GM18502 (cell line): ENCODE results near the gene ACSBG1.

Source experiments
- ATAC-seq: cut with Tn5 transposase; IDR thresholded peaks from one replicate; pipeline ENCODE4 v1.9.1; 2021; ENCODE audit warnings: mild to moderate bottlenecking; ENCODE audit not compliant: unreplicated experiment, poor library complexity

The ACSBG1 gene

DNA sequence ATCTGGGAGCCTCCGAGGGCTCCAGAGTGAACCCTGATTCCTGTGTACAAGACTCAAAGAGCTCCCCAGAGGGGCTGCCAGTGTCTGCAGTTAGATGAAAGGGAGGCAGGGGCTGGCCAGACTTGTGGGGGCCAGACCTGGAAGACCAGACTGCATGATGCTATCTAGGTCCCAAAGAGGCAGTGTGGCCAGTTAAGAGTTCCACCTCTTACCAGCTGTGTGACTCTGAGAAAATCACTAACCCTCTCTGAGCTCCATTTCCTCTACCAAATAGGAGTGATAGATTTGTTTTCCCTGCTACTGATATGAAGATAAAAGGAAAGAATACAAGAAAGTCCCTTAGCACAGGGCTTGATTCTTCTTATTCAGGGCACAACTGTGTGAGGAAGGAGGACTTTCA is 29.0 kb downstream of the ACSBG1 start:
- ATAC-seq: no peak

DNA sequence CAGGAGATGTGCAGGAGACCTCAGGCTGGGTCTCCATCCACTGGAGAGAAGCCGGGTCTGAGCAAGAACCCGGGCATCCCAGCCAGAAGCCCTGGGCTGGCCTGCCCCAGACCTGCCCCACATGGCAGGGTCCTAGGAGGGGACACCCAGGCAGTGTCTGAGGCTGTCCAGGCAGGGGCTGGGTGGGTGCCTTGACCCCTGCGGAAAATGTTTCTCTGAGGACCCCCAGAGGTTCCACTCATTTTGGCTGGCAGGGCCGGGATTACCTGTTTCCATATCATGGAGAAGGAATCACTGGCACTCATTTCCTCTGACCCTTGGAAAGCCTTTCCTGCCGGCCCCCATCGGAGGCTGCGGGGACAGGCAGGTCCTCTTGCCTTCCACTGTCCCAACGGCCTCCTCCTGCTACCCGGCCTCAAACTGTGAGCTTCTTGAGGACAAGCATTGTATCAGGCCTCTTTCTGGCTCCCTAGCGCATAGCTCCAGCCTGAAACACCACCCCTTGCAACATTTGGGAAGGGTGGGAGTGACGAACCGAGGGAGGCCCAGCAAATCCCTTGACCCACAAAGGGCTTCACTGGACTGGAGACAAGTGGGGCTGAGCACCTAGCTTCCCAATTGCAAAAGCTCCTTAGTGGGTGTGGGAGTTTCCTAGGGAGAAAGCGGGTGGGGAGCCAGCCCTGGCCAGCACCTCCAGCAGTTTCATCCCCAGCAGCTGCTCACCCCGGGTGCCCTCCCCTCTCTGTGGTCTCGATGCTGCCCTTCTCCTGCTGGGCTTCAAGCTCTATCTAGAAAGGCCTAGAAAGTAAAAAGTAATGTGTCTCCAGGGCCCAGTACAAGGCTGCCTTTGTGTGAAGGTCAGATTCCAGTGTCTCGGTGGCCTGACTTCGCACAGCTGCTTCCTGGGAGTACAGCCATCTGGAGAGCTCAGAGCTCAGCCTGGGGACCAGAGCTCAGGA is 29.7 kb downstream of the ACSBG1 start:
- no peak for ATAC-seq

DNA sequence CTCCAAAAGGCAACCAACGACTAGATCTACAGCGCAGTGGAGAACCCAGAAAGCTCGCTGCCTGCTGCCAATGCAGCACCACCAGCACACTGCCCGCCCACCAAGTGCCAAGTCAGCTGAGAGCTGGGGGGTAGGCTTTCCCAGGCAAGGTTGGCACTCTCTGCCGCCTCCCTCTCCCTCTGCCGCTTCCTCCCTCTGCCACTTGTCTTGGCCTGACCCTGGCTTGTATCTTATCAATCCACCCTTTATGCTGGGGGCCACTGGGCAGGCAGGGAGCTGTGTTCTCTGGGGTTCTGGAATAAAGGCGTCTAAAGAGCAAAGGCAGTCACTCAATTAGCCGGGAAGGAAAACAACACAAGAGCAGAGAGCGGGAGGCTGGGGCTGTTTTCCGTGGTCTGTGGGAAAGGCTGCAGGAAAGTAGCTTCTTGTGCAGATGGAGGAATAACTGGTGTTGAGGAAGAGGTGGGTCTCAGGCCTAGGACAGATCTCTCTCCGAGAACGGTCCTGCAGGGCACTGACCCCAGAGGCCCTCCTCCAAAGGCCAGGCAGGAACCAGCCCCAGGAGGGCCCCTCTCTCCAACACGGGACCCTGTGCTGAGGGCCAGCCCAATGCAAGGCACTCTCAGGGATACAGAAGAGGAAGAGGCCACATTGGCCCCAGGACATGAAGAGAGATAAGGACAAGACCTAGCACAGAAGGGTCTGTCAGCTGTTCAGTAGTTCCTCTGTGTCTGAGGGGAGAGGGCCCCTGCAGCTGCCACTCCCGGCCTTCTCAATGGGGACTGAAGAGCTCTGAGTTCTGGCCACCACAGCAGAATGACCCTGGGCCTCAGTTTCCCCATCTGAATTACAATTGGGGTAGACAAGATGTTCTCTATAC is 30.8 kb downstream of the ACSBG1 start:
- no peak for ATAC-seq

DNA sequence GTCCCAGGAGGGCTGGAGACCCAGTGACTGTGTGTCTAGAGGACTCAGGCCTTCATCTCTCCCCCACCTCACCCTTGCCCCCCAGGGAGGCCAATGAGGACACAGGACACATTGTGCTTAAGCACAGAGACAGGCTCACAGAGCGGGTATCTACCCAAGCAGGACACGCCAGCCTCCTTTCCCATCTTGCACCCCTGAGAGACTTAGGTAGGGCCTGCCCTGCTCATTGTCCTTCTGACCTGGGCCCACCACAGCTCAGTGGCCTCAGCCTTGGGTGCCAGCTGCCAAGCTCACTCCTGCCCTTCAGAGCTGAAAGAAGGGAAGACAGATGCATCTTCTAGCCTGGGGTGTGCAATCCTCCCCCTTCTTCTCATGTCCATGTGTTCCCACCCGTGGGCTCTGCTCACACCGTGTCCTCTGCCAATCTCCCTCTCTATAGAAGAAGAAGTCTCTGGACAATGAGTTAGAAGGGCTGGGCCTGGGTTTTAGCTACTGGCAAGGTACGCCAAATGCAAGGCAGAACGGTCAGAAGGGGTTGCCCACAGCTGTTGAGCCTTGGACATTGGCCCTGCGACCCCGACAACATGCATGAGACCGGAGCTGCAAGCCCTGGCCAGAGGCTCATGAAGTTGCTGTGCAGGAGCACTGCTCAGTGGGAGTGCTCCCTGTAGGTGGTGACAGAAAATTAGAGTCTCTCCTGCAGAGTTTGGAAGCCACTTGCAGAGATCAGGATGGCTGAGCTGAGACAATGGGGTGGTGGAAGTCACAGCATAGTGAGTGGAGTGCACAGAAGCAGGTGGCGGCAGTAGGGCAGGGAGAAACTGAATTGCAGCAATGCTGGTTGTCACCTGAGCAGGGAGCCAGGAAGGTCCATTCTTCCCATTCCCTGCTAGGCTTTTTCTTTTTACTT is 32.8 kb downstream of the ACSBG1 start:
- no peak for ATAC-seq

DNA sequence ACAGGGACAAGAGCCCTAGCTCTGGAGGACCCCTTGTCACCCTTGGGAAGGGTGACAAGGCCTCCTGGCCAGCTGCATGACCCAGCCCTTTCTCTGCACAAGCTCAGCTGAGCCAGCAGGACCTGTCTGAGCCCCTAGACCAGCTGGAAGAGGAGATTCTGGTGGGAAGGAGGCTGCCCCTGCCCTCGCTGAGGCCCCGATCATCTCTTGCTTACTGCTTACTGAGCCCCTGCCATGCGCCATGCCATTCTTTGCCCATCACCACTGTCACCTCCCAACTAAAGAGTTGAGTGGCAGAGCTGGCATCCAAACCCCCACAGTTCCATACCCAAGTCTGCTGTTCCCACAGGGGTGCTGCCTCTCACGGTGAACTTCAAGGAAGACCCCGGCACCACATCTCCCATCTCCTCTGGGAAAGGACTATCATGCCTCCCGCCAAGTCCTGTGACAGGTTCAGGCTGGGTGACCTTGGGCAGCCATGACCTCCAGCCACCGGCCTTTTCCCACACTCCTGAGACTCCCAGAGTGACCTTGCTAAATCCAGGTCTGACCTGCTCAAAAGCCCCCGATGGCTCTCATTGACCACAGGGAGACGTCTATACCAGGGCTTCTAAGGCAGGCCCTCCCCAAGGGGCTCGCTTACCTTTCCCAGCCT is 34.0 kb downstream of the ACSBG1 start:
- ATAC-seq: no peak

DNA sequence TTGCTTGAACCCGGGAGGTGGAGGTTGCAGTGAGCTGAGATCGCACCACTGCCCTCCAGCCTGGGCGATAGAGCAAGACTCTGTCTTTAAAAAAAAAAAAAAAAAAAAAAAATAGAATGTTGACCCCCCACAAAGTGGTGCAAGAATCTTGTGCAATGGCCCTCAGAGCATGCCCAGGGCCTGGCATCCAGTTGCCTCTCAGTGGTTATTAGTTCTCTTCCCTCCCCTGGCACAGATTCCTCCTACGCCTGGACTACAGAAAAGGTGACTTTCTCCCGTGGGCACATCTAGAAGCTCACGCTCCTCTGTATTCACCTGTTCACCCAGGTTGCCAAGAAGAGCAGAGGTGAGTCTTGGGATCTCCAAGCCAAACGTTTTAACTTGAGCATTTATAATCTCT is 36.7 kb downstream of the ACSBG1 start:
- no peak for ATAC-seq

DNA sequence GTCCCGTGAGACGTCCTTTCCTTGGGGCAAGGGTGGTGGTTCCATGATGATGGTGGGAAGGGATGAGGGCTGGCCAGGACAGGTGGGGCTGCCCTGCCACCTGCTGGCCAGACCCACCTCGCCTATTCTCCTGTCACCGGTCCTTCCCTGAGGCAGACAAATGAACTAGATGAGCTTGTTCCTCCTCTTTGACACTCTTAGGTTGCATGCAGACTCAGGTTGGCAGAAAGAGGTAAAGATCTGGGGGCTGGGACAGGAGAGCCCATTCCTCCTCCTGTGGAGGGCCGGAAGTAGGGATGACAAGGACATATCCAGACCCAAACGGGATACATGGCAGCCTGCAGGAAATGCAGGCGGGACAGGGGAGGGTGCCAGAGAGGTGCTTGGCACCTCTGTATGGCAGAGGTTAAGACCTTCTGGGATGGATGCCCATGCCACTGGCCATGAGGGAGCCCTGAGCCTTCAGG is 38.6 kb downstream of the ACSBG1 start:
- no peak for ATAC-seq

DNA sequence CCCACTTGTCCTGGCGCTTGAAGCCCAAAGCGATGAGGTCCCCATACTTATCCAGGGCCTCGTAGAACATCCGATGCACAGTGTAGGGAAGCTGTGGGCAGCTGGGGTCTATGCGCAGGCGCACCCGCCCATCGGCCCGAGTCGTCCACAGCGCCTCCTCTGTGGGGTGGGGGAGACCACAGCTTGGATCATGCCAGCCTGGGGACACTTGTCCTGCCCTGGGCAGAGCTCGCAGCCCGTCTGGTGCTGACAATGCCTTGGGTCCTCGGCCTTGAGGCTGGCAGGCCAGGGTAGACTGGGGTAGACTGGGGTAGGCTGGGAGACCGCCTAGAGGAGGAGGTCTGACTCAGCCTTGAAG is 39.8 kb downstream of the ACSBG1 start:
- no peak for ATAC-seq

DNA sequence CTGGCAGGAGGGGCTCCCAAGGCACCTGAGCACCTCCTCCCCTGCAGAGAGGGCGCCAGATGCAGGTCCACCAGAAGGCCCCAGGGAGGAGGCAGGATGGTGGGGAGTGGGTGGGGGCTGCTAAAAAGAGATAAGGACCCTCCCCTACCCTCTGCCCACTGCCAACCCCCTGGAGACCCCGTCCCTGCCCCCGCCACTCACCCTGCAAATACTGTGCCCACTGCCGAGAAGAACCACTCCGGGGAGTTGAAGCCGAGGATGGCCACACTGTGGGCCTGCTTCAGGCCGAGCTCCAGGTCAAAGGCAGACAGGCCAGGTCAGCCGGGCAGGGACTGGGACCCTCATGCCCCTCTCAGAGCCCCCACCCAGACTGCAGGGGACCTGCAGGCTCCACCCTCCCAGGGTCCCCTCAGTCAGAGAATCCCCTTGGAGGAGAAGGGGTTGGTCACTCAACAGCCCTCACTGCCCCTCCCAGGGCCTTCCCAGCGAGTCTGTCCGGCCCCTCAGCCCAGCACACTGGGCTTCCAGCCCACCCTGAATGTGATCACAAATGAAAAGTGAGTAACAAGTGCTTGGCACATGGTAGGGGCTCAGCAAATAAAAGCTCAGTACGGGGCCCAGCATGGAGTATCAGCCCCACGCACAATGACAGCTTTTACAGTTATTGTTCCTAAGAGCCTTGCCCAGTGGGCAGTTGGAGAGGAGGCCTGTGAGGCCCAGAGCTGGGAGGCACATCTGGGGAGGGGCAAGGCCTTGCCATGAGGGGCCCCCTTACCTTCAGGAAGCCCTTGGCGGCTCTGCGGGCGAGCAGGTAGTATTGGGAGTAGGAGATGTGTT is 40.4 kb downstream of the ACSBG1 start:
- no peak for ATAC-seq

DNA sequence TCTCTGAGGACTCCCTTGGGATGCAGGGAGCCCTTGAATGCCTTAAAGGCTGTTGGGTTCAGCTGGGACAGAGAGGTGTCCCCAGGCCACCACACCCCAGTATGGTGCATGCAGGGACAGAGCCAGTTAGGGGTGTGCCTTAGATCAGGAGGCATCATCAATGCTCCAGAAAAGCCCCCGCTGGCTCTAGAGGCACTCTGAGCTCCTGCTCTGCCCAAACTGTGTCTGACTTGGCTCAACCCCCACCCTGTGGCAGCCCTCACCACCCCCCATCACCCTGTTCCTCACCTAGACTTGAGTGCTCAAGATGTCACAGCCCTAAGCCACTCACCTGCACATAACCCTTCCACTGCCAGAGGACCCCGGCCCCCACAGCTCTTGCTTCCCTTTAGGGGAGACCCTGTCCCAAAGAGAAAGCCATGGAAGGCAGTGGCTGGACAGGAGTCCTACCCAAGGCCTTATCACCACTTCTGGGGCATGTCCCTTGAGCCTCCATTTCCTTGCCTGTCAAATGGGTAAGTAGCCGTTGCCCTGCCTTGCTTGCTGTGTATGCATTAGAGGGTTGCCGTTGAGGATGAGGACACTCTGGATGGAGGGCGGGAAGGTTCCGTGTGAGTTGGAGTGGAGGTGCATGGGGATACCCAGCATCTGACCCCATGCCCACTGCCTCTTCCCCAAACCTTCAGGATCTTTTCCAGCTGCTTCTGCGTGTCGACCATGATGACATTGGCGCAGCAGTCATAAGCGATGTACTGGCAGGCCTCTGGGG is 41.4 kb downstream of the ACSBG1 start:
- no peak for ATAC-seq

DNA sequence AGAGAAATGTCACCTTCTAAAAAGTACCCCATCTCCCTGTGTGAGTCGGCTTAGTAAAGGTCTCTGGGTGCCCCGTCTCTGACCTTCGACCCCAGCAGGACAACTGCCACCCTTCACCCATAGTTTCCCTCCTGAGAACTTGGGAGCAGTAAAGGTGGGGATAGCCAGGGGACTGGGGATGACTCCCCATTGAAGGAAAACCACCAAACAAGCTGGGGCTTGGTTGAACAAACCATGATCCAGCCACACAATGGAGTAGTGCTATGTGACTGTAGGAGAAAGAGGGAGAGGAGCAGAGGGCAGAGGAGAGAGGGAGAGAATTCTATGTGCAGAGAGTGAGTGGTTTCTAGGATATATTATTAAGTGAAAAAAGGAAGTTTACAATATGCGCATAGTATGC is 51.5 kb downstream of the ACSBG1 start:
- no peak for ATAC-seq

DNA sequence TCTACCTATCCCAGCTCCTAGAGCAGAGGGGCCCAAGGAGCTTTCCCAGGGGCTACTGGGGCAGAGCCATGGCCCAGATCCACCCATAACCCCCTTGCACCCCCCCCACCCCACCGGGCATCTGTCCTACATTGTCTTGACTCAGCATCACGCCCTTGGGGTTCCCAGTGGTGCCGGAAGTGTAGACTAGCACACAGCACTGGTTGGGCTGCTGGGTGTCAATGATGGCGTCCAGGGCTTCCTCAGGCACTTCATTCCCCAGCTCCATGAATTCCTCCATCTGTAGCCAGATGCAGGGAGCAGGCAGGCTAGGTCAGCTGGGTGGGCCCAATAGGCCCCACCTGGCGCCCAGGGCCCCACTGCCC is 52.0 kb downstream of the ACSBG1 start:
- ATAC-seq: no peak

DNA sequence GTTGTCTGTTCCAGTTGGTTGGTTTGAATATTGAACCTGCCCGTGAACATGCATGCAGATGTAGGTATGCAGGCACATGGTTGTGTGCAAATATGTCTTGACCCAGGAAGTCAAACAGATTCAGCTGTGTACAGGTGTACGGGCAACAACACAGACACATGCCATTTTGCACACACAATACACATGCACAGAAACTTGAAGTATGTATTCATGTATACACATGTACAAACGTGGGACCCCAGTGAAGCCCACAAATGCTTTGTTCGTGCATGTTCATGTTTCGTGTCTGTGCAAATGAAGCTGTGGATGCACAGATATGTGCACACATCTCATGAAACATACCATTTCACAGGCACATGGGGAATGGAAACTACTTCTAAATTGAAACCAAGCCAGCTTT is 54.5 kb downstream of the ACSBG1 start:
- ATAC-seq: no peak

DNA sequence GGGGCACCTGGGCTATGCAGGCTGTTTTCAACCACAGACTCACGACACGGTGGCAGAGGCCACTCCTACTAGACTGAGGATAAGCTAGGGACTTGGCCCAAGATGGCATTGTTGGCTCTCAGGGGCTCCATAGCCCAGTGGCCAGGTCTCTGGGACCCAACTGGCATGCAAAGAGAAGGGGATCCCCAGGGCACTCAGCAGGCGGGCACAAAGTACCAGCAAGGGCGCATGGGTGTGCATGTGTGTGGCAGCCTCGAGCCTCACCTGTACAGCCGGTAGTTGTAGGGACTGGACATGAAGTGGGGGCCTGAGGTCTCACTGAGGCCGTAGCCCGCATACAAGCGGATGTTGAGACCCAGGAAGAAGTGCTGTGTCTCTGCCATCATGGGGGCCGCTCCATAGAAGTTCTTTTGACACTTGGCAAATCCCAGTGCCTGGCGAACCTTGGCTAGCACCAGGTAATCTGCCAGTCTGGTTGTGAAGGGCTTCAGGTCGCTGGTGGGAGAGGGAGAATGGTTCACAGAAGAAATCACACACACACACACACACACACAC is 55.0 kb downstream of the ACSBG1 start:
- no peak for ATAC-seq

DNA sequence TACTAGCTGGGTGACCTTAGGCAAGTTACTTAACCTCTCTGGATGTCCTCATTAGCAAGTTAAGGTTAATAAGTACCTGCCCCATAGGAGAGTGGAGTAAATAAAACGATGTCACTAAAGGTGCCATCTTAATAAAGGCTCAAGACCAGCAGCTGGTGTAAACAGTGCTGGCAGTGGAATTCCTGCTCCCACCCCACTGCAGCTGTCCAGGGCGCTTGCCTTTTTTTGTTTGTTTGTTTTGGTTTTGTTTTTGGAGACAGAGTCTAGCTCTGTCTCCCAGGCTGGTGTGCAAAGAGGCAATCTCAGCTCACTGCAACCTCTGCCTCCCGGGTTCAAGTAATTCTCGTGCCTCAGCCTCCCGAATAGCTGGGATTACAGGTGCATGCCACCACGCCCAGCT is 56.3 kb downstream of the ACSBG1 start:
- ATAC-seq: no peak

DNA sequence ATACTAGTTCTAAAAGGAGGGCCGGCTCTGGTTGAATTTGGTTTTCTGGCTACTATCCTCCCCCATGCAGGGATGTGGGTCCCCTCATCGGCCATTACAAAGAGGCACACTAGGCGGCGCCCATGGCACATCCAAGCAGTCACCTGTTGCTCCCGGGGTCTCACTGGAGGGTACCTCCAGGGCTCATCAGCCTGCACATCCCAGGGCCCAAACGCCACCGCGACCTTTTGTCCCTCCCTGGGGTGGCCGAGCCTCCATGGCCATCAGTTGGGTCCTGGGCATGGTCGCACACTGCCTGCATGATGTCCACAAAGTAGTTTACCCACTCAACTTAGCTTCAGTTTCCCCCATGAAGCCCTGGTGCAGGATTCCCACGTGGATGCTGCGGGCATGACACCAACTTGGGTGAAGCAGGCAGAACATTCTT is 56.9 kb downstream of the ACSBG1 start:
- no peak for ATAC-seq

DNA sequence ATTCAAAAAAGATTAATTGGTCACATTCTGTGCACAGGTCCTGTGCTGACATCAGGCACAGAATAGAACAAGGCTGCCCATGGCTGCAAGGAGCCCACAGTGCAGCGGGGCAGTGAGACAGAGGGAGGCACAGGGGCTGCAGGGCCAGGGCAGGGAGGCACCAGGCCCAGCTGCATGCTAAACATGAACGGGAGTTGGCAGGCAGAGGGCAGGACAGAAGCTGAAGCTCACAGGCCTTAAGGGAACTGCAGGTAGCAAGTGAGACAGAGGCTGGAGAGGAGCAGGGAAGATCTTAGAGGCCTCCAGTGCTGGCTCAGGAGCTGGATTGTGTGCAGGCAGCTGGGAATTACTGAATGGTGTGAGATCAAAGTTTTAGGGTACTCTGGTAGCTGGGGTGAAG is 59.0 kb downstream of the ACSBG1 start:
- ATAC-seq: no peak

DNA sequence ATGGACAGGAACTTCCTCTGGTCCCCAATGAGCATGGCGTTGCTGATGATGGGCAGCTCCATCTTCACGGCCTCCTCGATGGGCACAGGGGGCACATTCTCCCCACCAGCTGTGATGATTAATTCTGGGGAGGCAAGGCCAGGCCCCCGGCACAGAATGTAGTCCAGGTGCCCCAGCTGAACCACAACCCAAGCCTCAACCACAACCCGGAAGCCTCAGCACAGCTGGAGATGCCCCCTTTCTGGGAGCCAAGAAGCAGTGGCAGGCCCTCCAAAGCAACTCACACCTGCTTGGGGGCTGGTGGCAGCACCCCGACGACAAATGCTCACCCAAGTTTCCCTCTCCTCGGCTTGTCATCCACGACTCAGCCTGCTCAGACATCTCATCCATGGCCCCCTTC is 60.0 kb downstream of the ACSBG1 start:
- ATAC-seq: no peak
